ENCODE results near the gene IL16.

Gene IL16

DNA sequence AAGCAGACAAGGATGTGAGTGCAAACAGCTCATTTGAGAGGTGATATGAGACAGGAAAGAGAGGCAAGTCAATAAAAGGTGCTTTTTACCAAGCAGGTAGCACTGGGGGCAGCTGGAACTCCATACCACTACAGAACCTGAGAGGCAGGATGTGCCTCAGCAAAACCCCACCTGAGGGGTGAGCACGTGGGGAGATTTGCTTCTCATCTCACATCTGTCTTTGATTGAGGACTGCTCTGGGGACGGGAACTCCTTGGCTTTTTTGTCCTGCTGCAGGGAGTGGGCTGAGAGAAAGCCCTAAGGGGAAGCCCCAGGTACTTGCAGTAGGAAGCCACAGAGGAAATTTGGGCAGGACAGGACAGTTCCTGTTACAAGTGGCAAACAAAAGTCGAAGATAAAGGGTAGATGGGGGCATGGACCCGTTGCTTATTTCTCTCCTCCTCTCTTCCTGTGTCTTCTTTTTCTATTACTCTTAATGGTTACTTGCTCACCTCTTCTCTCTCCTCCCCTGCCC is 35.5 kb upstream of the IL16 start:
- Histone ChIP-seq H3K4me3 (ENCODE audit: low read length) (no peak overlapping the region), H3K36me3 (ENCODE audit: insufficient read depth, low read length) (no peaks in the 10 kb centered on the region), H3K27me3 (ENCODE audit: insufficient read depth, low read length) (no peaks in the 10 kb centered on the region), H3K9ac (ENCODE audit: low read depth, low read length) (no peak overlapping the region), H3K9me3 (ENCODE audit: insufficient read depth, low read depth, low read length) (no peaks in the 10 kb centered on the region), H3K27ac (ENCODE audit: low read depth, low read length) (no peak overlapping the region), H3K4me1 (ENCODE audit: insufficient read depth, low read length) (no peaks in the 10 kb centered on the region)
- 77% methylated on average over 4 of the region's 4 CpGs for WGBS

DNA sequence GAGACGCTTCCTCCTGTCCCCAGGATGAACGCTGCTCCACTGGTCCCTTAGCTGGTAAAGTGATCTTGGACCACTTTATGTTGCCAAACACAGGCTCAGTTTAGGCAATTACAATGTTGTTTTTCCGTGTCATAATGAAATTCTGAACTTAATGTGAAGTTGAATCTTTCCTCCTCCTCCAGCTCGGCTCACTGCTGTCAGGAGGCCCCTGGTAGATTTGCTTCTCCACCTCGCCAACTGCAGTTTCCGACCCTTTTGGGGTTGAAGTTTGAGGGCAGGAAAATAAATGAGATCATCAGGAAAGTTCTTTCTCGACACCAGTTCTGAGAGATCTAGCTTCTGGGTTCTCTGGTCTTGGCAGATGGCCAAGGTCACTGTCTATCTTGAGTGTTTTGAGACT is 34.8 kb upstream of the IL16 start:
- no peak overlapping the region for H3K4me3 ChIP-seq (ENCODE audit: low read length)
- no peaks in the 10 kb centered on the region for H3K9me3 ChIP-seq (ENCODE audit: insufficient read depth, low read depth, low read length)
- no peaks in the 10 kb centered on the region for H3K27me3 ChIP-seq (ENCODE audit: insufficient read depth, low read length)
- no peak overlapping the region for H3K9ac ChIP-seq (ENCODE audit: low read depth, low read length)
- no peak overlapping the region for H3K27ac ChIP-seq (ENCODE audit: low read depth, low read length)
- 91% methylated on average over 7 of the region's 7 CpGs for WGBS
- no peaks in the 10 kb centered on the region for H3K4me1 ChIP-seq (ENCODE audit: insufficient read depth, low read length)
- no peaks in the 10 kb centered on the region for H3K36me3 ChIP-seq (ENCODE audit: insufficient read depth, low read length)

DNA sequence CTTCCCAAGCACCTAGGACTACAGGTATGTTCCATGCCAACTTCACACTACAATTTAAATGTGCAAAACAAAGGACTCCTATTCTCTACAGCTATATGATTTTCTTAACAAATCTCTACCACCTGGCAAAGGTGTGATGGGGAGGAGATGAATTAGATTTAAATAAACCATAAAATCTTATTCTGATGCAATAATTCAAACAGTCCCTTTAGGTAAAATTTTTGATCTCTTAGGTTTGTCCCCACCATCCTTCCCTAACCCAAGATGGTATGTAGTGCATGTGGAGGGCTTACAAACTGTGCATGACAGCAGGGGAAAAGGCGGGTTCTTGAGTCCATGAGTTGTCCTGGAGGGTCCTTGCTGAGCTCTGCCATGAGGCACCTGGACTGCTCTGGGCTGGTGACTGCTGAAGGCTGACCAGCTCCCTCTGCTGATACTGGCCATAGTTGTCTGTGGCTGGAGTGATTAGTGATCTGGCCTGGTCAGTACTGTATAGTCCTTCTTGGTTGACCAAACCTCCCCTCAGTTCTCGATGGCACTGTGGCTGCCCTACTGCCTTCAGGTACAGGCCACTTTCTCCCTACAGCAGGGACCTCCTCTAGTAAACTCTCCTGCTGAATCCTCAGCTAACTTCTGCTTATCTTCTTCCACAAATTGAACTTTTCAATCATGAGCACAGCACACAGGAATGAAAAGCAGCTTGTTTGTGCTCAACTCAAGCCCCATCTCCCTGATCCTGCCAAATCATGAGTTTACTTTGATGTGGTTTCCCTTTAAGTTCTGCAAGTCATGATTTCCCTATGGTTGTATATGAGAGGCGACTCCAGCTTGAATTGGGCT is 32.5 kb upstream of the IL16 start:
- Histone ChIP-seq H3K27me3 (ENCODE audit: insufficient read depth, low read length) (no peaks in the 10 kb centered on the region), H3K27ac (ENCODE audit: low read depth, low read length) (no peak overlapping the region), H3K4me3 (ENCODE audit: low read length) (no peak overlapping the region), H3K36me3 (ENCODE audit: insufficient read depth, low read length) (no peaks in the 10 kb centered on the region), H3K9me3 (ENCODE audit: insufficient read depth, low read depth, low read length) (0 out of 2 replicates have a peak, but pooled peaks cover 3% of the 10 kb centered on the region), H3K4me1 (ENCODE audit: insufficient read depth, low read length) (no peaks in the 10 kb centered on the region), H3K9ac (ENCODE audit: low read depth, low read length) (no peak overlapping the region)
- 91% methylated on average over 3 of the region's 3 CpGs for WGBS

DNA sequence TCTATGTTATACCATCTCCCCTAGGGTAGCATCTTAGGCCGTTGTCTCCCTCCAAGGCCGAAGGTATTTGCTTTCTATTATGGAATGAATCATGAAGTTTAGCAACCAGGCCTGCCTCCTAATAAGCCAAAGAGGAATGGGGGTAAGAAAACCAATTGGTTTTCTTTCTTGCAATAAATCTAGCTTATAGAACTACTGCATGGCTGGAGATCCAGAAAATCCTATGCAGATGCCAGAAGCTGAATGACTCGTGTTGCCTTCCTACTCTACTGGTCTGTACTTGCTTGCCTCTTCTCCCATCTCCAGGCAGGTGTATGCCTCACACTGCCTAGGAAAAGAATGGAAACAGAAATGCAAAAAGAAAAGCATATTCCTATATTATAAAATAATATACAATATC is 31.1 kb upstream of the IL16 start:
- Histone ChIP-seq H3K4me3 (ENCODE audit: low read length) (no peak overlapping the region), H3K4me1 (ENCODE audit: insufficient read depth, low read length) (no peaks in the 10 kb centered on the region), H3K36me3 (ENCODE audit: insufficient read depth, low read length) (no peaks in the 10 kb centered on the region), H3K27ac (ENCODE audit: low read depth, low read length) (no peak overlapping the region), H3K27me3 (ENCODE audit: insufficient read depth, low read length) (no peaks in the 10 kb centered on the region), H3K9ac (ENCODE audit: low read depth, low read length) (no peak overlapping the region), H3K9me3 (ENCODE audit: insufficient read depth, low read depth, low read length) (0 out of 2 replicates have a peak, but pooled peaks cover 3% of the 10 kb centered on the region)
- WGBS = 79% methylated on average over 3 of the region's 3 CpGs

DNA sequence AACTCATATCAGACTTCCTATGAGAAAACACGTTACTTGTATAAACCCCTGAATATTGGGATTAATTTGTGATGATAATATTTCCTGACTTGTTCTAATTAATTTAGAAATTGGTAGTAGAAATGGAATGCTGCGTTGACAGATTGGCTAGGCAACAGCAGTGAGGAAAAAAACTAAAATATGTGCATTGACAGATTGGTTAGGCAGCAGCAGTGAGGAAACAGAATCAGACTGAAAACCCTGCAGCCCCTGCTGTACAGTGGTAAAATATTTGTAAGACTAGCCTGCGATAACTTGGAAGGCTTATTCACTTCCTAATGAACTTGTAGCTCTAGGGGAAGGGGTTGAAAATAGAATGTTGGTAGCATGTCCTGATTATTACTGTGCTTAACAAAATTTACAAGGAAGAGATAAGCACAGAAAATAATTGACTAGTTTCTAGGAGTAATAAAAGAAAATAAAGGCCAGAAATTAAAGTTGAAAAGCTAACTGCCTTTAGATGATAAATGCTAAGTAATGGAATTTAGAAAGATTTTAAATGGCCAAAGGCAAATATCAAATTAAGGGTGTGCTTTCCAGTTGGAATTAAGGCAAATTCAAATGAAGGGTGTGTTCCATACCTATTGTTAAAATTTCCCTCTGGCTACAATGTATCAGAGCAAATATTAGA is 29.9 kb upstream of the IL16 start:
- Histone ChIP-seq H3K36me3 (ENCODE audit: insufficient read depth, low read length) (no peaks in the 10 kb centered on the region), H3K4me1 (ENCODE audit: insufficient read depth, low read length) (no peaks in the 10 kb centered on the region), H3K27me3 (ENCODE audit: insufficient read depth, low read length) (no peaks in the 10 kb centered on the region), H3K9ac (ENCODE audit: low read depth, low read length) (no peak overlapping the region), H3K4me3 (ENCODE audit: low read length) (no peak overlapping the region), H3K27ac (ENCODE audit: low read depth, low read length) (no peak overlapping the region), H3K9me3 (ENCODE audit: insufficient read depth, low read depth, low read length) (0 out of 2 replicates have a peak, but pooled peaks cover 3% of the 10 kb centered on the region)
- WGBS = 92% methylated on average over 2 of the region's 3 CpGs

DNA sequence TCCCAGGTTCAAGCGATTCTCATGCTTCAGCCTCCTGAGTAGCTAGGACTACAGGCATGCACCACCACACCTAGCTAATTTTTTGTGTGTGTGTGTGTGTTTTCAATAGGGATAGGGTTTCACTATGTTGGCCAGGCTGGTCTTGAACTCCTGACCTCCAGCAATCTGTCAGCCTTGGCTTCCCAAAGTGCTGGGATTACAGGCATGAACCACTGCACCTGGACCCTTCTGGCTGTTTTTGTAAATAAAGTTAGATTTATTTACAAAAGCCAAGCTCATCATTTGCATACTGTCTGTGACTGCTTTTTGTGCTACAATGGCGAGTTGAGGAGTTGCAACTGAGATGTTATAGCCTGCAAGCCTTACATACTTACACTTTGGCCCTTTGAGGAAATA is 28.6 kb upstream of the IL16 start:
- H3K27ac ChIP-seq (ENCODE audit: low read depth, low read length) = no peak overlapping the region
- 95% methylated on average over 2 of the region's 2 CpGs for WGBS

DNA sequence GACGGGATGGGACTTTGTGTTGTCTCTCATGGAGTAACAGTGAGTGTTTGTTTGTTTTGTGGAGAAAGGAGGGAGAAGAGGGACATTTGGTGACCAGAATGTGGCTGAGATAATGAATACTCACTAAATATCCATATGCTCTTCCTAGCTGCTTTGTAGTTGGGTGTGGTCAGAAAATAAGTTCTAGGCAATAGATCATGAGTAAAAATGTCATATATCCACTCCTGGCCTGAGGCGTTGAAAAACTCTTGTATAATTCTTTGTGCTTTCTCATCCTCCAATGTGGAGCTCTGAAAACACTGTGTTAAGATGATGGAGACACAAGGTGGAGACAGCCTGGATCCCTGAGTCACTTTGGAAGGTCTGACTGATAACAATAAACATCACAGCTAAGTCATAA is 28.0 kb upstream of the IL16 start:
- Histone ChIP-seq H3K27ac (ENCODE audit: low read depth, low read length) (no peak overlapping the region), H3K4me1 (ENCODE audit: insufficient read depth, low read length) (no peaks in the 10 kb centered on the region), H3K9ac (ENCODE audit: low read depth, low read length) (no peak overlapping the region), H3K9me3 (ENCODE audit: insufficient read depth, low read depth, low read length) (0 out of 2 replicates have a peak, but pooled peaks cover 3% of the 10 kb centered on the region), H3K4me3 (ENCODE audit: low read length) (no peak overlapping the region), H3K27me3 (ENCODE audit: insufficient read depth, low read length) (no peaks in the 10 kb centered on the region), H3K36me3 (ENCODE audit: insufficient read depth, low read length) (no peaks in the 10 kb centered on the region)
- 88% methylated on average over 2 of the region's 2 CpGs for WGBS

More for the DNA sequence above, 28.6 kb upstream of the IL16 start:
- H3K9ac ChIP-seq (ENCODE audit: low read depth, low read length) = no peak overlapping the region
- H3K4me3 ChIP-seq (ENCODE audit: low read length) = no peak overlapping the region
- 0 out of 2 replicates have a peak, but pooled peaks cover 3% of the 10 kb centered on the region for H3K9me3 ChIP-seq (ENCODE audit: insufficient read depth, low read depth, low read length)
- H3K27me3 ChIP-seq (ENCODE audit: insufficient read depth, low read length) = no peaks in the 10 kb centered on the region
- no peaks in the 10 kb centered on the region for H3K36me3 ChIP-seq (ENCODE audit: insufficient read depth, low read length)
- H3K4me1 ChIP-seq (ENCODE audit: insufficient read depth, low read length) = no peaks in the 10 kb centered on the region

DNA sequence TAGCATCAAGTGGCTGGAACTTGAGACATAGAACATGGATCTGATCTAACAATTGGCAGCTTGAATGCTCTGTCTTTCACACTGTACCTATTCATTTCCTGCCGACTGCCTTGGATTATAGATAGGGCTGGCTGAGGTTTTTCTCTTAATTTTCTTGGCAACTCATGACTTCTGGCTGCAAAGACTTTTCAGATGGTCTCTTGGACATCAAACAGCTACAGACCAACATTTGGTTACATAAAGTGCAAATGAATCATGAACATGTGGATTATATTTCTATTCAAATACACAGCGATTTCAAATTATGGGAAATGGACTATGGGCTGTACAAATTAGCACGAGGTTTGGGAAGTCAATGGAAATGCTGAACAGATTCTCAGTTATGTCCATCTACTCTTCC is 26.2 kb upstream of the IL16 start:
- H3K9ac ChIP-seq (ENCODE audit: low read depth, low read length) = no peak overlapping the region
- H3K4me3 ChIP-seq (ENCODE audit: low read length) = no peak overlapping the region
- H3K27me3 ChIP-seq (ENCODE audit: insufficient read depth, low read length) = no peaks in the 10 kb centered on the region
- 88% methylated on average over 2 of the region's 3 CpGs for WGBS
- 0 out of 2 replicates have a peak, but pooled peaks cover 3% of the 10 kb centered on the region for H3K9me3 ChIP-seq (ENCODE audit: insufficient read depth, low read depth, low read length)
- no peaks in the 10 kb centered on the region for H3K4me1 ChIP-seq (ENCODE audit: insufficient read depth, low read length)
- H3K36me3 ChIP-seq (ENCODE audit: insufficient read depth, low read length) = no peaks in the 10 kb centered on the region
- no peak overlapping the region for H3K27ac ChIP-seq (ENCODE audit: low read depth, low read length)

DNA sequence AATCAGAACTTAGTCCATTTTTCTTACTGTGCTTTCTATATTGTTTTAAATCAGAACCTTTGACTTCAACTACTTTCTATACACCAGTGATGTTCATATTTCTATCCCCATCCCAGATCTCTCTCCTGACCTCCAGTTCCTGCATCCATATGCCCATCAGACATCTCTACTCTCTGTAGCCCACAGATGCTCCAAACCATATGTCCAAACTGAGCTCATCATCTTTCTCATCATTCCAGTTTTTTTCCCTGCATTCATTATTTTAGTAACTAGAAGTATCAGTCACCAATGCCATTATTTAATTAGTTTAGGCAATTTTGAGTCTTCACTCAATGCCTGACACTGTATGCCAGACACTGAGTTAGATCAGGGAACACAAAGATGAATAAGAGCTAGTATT is 25.4 kb upstream of the IL16 start:
- 0 out of 2 replicates have a peak, but pooled peaks cover 3% of the 10 kb centered on the region for H3K9me3 ChIP-seq (ENCODE audit: insufficient read depth, low read depth, low read length)
- H3K36me3 ChIP-seq (ENCODE audit: insufficient read depth, low read length) = no peaks in the 10 kb centered on the region
- H3K27ac ChIP-seq (ENCODE audit: low read depth, low read length) = no peak overlapping the region
- H3K4me1 ChIP-seq (ENCODE audit: insufficient read depth, low read length) = no peaks in the 10 kb centered on the region
- H3K9ac ChIP-seq (ENCODE audit: low read depth, low read length) = no peak overlapping the region
- no peaks in the 10 kb centered on the region for H3K27me3 ChIP-seq (ENCODE audit: insufficient read depth, low read length)
- no peak overlapping the region for H3K4me3 ChIP-seq (ENCODE audit: low read length)

DNA sequence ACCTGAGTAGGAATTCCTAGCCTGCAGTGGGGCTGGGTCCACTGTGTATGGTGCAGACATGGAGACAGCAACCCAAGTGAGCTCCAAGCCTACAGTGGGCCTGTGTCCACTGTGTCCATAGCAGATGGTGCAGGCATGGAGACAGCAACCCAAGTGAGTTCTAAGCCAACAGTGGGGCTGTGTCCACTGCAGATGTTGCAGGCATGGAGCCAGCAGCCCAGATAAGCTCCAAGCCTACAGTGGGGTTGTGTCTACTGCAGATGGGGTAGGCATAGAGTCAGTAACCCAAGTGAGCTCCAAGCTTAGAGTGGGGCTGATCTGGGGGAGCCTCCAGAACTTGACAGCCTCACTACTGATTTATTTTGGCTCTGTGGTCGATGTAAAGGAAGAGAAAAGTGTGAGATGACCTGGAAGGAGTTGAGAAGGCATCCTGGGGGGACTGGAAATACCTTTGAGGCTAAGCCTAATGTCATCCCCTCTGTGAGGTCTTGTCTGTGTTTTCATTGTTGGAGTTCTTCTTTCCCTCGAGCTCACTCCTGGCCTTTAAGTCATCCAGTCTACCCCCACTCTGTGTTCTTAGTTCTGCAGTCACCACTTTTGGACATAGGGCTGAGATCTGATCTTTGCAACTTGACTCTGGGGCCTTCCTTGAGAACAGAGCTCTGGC is 22.4 kb upstream of the IL16 start:
- no peaks in the 10 kb centered on the region for H3K4me1 ChIP-seq (ENCODE audit: insufficient read depth, low read length)
- H3K36me3 ChIP-seq (ENCODE audit: insufficient read depth, low read length) = no peaks in the 10 kb centered on the region
- WGBS = 90% methylated on average over 2 of the region's 2 CpGs
- no peak overlapping the region for H3K9ac ChIP-seq (ENCODE audit: low read depth, low read length)
- no peak overlapping the region for H3K4me3 ChIP-seq (ENCODE audit: low read length)
- no peaks in the 10 kb centered on the region for H3K9me3 ChIP-seq (ENCODE audit: insufficient read depth, low read depth, low read length)
- no peak overlapping the region for H3K27ac ChIP-seq (ENCODE audit: low read depth, low read length)
- H3K27me3 ChIP-seq (ENCODE audit: insufficient read depth, low read length) = no peaks in the 10 kb centered on the region

DNA sequence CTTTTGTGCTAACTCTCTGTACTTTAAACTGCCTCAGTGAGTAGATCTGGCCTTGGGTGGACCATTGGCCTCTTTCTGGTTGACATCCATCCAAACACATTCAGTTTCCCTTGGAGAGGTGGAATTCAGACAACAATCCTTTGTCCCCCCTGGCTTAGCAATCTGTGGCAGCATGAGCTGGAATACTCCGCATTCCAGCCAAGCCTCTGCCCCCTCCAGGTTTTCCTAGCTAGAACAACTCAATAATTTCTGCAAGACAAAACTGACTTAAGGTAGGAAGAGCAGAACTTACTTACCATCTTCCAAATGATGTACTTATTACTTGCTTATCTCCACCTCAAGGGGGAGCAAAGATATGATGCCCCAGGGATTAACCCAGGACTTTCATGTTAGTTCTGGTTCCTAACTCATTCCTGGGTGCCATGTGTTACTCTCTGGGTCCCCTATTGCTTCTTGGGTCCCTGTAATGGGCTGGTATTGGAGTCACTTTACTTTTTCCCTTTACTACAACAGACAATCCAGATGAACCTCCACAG is 21.8 kb upstream of the IL16 start:
- Histone ChIP-seq H3K27ac (ENCODE audit: low read depth, low read length) (no peak overlapping the region), H3K27me3 (ENCODE audit: insufficient read depth, low read length) (no peaks in the 10 kb centered on the region), H3K4me1 (ENCODE audit: insufficient read depth, low read length) (no peaks in the 10 kb centered on the region), H3K9me3 (ENCODE audit: insufficient read depth, low read depth, low read length) (no peaks in the 10 kb centered on the region), H3K4me3 (ENCODE audit: low read length) (no peak overlapping the region), H3K36me3 (ENCODE audit: insufficient read depth, low read length) (no peaks in the 10 kb centered on the region), H3K9ac (ENCODE audit: low read depth, low read length) (no peak overlapping the region)
- WGBS = 100% methylated on average over 1 of the region's 1 CpG

Measured in HUES64 (cell line).